Activated CD8-positive, alpha-beta memory T cell treated with anti-CD3 and anti-CD28 coated beads for 48 hours (primary cell): ENCODE results near the gene TSPAN18.

Experiments used
- DNase-seq, 3 experiments: peaks; one replicate each; pipeline ENCODE4 v3.0.0-alpha.2; 2020; ENCODE audit warnings: low read depth in 2 of 3, low spot score in 2 of 3

TSPAN18 gene

GRCh38 chr11:44819346-44819745, 92.6 kb downstream of the TSPAN18 start:
- DNase-seq: no peak

- no peak for DNase-seq
These were observed 95.6 kb downstream of the TSPAN18 start for GRCh38 chr11:44822369-44822768.

GRCh38 chr11:44823006-44823405, 96.2 kb downstream of the TSPAN18 start:
- no peak for DNase-seq

GRCh38 chr11:44823868-44824267, 97.1 kb downstream of the TSPAN18 start:
- DNase-seq: no peak

- no peak for DNase-seq
These were observed 97.5 kb downstream of the TSPAN18 start for GRCh38 chr11:44824300-44824704.

GRCh38 chr11:44825058-44825785, 98.5 kb downstream of the TSPAN18 start:
- no peak for DNase-seq

- DNase-seq: no peak
These were observed 100.3 kb downstream of the TSPAN18 start for GRCh38 chr11:44826922-44827643.

GRCh38 chr11:44828296-44828695, 101.5 kb downstream of the TSPAN18 start:
- DNase-seq: no peak

- no peak for DNase-seq
These were observed 103.1 kb downstream of the TSPAN18 start for GRCh38 chr11:44829838-44830237.

- DNase-seq: no peak
These were observed 105.0 kb downstream of the TSPAN18 start for GRCh38 chr11:44831605-44832394.

- DNase-seq: no peak
These were observed 105.7 kb downstream of the TSPAN18 start for GRCh38 chr11:44832452-44832851.

- no peak for DNase-seq
These were observed 106.6 kb downstream of the TSPAN18 start for GRCh38 chr11:44833221-44833876.

- no peak for DNase-seq
These were observed 107.2 kb downstream of the TSPAN18 start for GRCh38 chr11:44833877-44834452.

- DNase-seq: no peak
These were observed 108.1 kb downstream of the TSPAN18 start for GRCh38 chr11:44834846-44835245.

GRCh38 chr11:44835296-44835695, 108.5 kb downstream of the TSPAN18 start:
- no peak for DNase-seq

- no peak for DNase-seq
These were observed 109.2 kb downstream of the TSPAN18 start for GRCh38 chr11:44835938-44836337.

GRCh38 chr11:44837661-44838060, 110.9 kb downstream of the TSPAN18 start:
- no peak for DNase-seq

GRCh38 chr11:44839458-44840084, 112.8 kb downstream of the TSPAN18 start:
- no peak for DNase-seq

GRCh38 chr11:44840085-44840478, 113.3 kb downstream of the TSPAN18 start:
- no peak for DNase-seq

- DNase-seq: no peak
These were observed 113.9 kb downstream of the TSPAN18 start for GRCh38 chr11:44840521-44841251.
